ENCODE results near the gene CPM.

GRCh38 chr12:68868043-68868790 lies 64.8 kb downstream of the CPM start:
- no peak for TF ChIP-seq TAF1 (IDR thresholded peaks at IDR 0.05; ENCODE audit: borderline replicate concordance, low read depth, low read length)
- no peak for TF ChIP-seq POLR2AphosphoS5 (IDR thresholded peaks at IDR 0.05; ENCODE audit: low read length)
- no peak for TF ChIP-seq ATF3 (IDR thresholded peaks at IDR 0.05; ENCODE audit: borderline replicate concordance, extremely low read depth, low read depth, low read length)
- TF ChIP-seq DPF2 (IDR thresholded peaks at IDR 0.05): no peak
- no peak for TF ChIP-seq RFX5 (IDR thresholded peaks at IDR 0.05; ENCODE audit: low read depth, low read length)
- TF ChIP-seq EZH2 (IDR thresholded peaks at IDR 0.05; ENCODE audit: borderline replicate concordance, control insufficient read depth, low read depth, low read length): no peak
- TF ChIP-seq CTCF (IDR thresholded peaks at IDR 0.05 in 2 of 3, conservative IDR thresholded peaks at IDR 0.05 in 1 of 3; ENCODE audit: control insufficient read depth in 2 of 3, extremely low read depth in 1 of 3, insufficient read depth in 1 of 3, low read depth in 3 of 3, low read length in 3 of 3): no peak
- TF ChIP-seq SMC3 (IDR thresholded peaks at IDR 0.05; ENCODE audit: borderline replicate concordance, low read length): no peak
- TF ChIP-seq FOXK2 (IDR thresholded peaks at IDR 0.05): no peak
- no peak for TF ChIP-seq JUND (IDR thresholded peaks at IDR 0.05; ENCODE audit: low read depth, low read length)
- no peak for TF ChIP-seq HCFC1 (IDR thresholded peaks at IDR 0.05; ENCODE audit: low read length)
- no peak for TF ChIP-seq SRF (IDR thresholded peaks at IDR 0.05; ENCODE audit: low read depth in 2 of 2, low read length in 2 of 2)

All from GM12878 (cell line).